HEK293 (cell line): Measurements from ENCODE around the gene CEND1.

ENCODE experiments used
- BCL11A ChIP-seq: fragments of 450-650 bp; formaldehyde crosslinking; IDR thresholded peaks from 2 replicates; pipeline ENCODE4 v1.5.1; 2016; ENCODE audit warnings: low read depth, missing biosample characterization, missing genetic modification characterization
- KLF10 ChIP-seq: fragments of 450-650 bp; IDR thresholded peaks from 2 replicates; pipeline ENCODE4 v1.5.1; 2018; ENCODE audit warnings: missing biosample characterization, mild to moderate bottlenecking, missing genetic modification characterization
- REST ChIP-seq: fragments of 450-650 bp; formaldehyde crosslinking; IDR thresholded peaks from 2 replicates; pipeline ENCODE4 v1.5.1; 2016; ENCODE audit warnings: missing biosample characterization, missing genetic modification characterization
- YY1 ChIP-seq: fragments of 450-650 bp; formaldehyde crosslinking; IDR thresholded peaks from 2 replicates; pipeline ENCODE4 v1.5.1; 2018; ENCODE audit warnings: missing biosample characterization, missing genetic modification characterization
- ZBTB11 ChIP-seq: fragments of 450-650 bp; formaldehyde crosslinking; conservative IDR thresholded peaks from 2 replicates; pipeline ENCODE4 v1.5.1; 2016; ENCODE audit warnings: low read depth, missing biosample characterization, missing genetic modification characterization
- ZBTB7A ChIP-seq: fragments of 450-650 bp; formaldehyde crosslinking; IDR thresholded peaks from 2 replicates; pipeline ENCODE4 v1.5.1; 2016; ENCODE audit warnings: low read depth, missing biosample characterization, missing genetic modification characterization
- ZNF121 ChIP-seq: fragments of 450-650 bp; formaldehyde crosslinking; IDR thresholded peaks from 2 replicates; pipeline ENCODE4 v1.5.1; 2016; ENCODE audit warnings: missing biosample characterization, missing genetic modification characterization
- ZNF292 ChIP-seq: fragments of 450-650 bp; formaldehyde crosslinking; IDR thresholded peaks from 2 replicates; pipeline ENCODE4 v1.5.1; 2016; ENCODE audit warnings: low read depth, missing biosample characterization, missing genetic modification characterization, borderline replicate concordance
- ZNF350 ChIP-seq: fragments of 450-650 bp; formaldehyde crosslinking; IDR thresholded peaks from 2 replicates; pipeline ENCODE4 v1.5.0; 2017; ENCODE audit warnings: missing biosample characterization, mild to moderate bottlenecking, missing genetic modification characterization
- ZNF692 ChIP-seq: fragments of 450-650 bp; formaldehyde crosslinking; IDR thresholded peaks from 2 replicates; pipeline ENCODE4 v1.5.1; 2016; ENCODE audit warnings: missing biosample characterization, missing genetic modification characterization
- ZNF830 ChIP-seq: fragments of 450-650 bp; IDR thresholded peaks from 2 replicates; pipeline ENCODE4 v1.5.0; 2018; ENCODE audit warnings: missing biosample characterization, missing genetic modification characterization, low read depth, mild to moderate bottlenecking, moderate library complexity

- no peak for TF ChIP-seq ZNF292 (tag by site-specific recombination)
- TF ChIP-seq ZNF350 (tag by site-specific recombination), result no peak
- TF ChIP-seq ZNF830, result no peak
- no peak for TF ChIP-seq ZBTB7A (tag by site-specific recombination)
- TF ChIP-seq KLF10 (tag by site-specific recombination), result no peak
- no peak for TF ChIP-seq REST (tag by site-specific recombination)
- no peak for TF ChIP-seq ZBTB11
- 0 out of 2 replicates have a peak, but pooled peaks have one; percentile 39 for TF ChIP-seq ZNF121 (tag by site-specific recombination)
- TF ChIP-seq BCL11A, result no peak
- TF ChIP-seq YY1 (tag by site-specific recombination), result no peak
- no peak for TF ChIP-seq ZNF692 (tag by site-specific recombination)
Observed at GRCh38 chr11:789943-790342, at the start of gene CEND1.
